ENCODE results near the gene GANAB. TPM values are rescaled to one million over a fixed set of nuclear protein-coding genes. Genes with fewer than 3 reads are reported as not detected.

GANAB gene
- total and polyA plus RNA-seq, 2 of the 4 experiments (the other 2 are of a cell fraction): 209 to 344 TPM

GRCh38 chr11:62593434-62594044 lies 52.9 kb downstream of the GANAB start:
- TF ChIP-seq MXI1 (IDR thresholded peaks at IDR 0.05; ENCODE audit: borderline replicate concordance, low read depth, low read length) (peak; percentile 52; the same call in 1 of the 2 replicates), RAD21 (IDR thresholded peaks at IDR 0.05; ENCODE audit: low read length) (peak; percentile 44), SMC3 (IDR thresholded peaks at IDR 0.05; ENCODE audit: low read depth, low read length) (peak; percentile 43), POLR2A (IDR thresholded peaks at IDR 0.05; ENCODE audit: low read depth, low read length) (no peak), BHLHE40 (IDR thresholded peaks at IDR 0.05; ENCODE audit: low read depth, low read length) (no peak), MAFK (IDR thresholded peaks at IDR 0.05; ENCODE audit: low read depth, low read length) (no peak), CTCF (conservative IDR thresholded peaks at IDR 0.05; ENCODE audit: low read depth, low read length) (peak; percentile 59), ELK1 (IDR thresholded peaks at IDR 0.05; ENCODE audit: borderline replicate concordance, low read depth, low read length) (no peak)
- CTCF ChIA-PET: interaction anchor here (0.6 kb wide), 2 partner anchors 86 to 263 kb away, joined by 3 read pairs; no protein-coding TSS in a partner anchor

More at GRCh38 chr11:62593434-62594044, 52.9 kb downstream of the GANAB start:
- ATAC-seq (ENCODE audit: low read depth) (no peak; the same call in 1 of the 2 replicates), DNase-seq (peak; percentile 70)
- no peak overlapping the region for H3K18ac ChIP-seq (ENCODE audit: low read depth, low read length)
- no peak overlapping the region for H3K27ac ChIP-seq (ENCODE audit: insufficient read depth, low read length)
- in situ Hi-C loops (cut with MboI; ENCODE audit: low sequenced_read_pairs): no loop called here
- 83% methylated on average over 2 of the region's 13 CpGs; no CpG with 5 or more reads in 1 of the 2 experiments for WGBS, 2 experiments (ENCODE audit: extremely low coverage in 2 of 2, insufficient read length in 1 of 2)
- H3K27me3 ChIP-seq (ENCODE audit: control insufficient read depth, insufficient read depth, low read length): no peaks in the 10 kb centered on the region
- H4K8ac ChIP-seq (ENCODE audit: low read depth in 2 of 2, low read length in 2 of 2): no peak overlapping the region
- H2BK5ac ChIP-seq (ENCODE audit: low read depth, low read length, poor library complexity, severe bottlenecking): no peak overlapping the region
- BruUV-seq (replicated peaks): no TSS peak
- H3K23ac ChIP-seq (ENCODE audit: low read depth, low read length): no peak overlapping the region
- H4K91ac ChIP-seq (ENCODE audit: insufficient read depth, low read depth, low read length): no peak overlapping the region
- no peak overlapping the region for H3K9ac ChIP-seq (ENCODE audit: low read depth, low read length)
- peaks cover 7% of the 10 kb centered on the region; the same call in 1 of the 2 replicates for H4K20me1 ChIP-seq (ENCODE audit: insufficient read depth, low read length)
- intact Hi-C loops (cut with micrococcal nuclease): loop anchor here (10.0 kb wide), 1 partner anchor 101 kb away; no protein-coding TSS in a partner anchor
- POLR2A ChIA-PET (ENCODE audit: unreplicated experiment): interaction anchor here (0.5 kb wide), 1 partner anchor 29 kb away, joined by 5 read pairs; no protein-coding TSS in a partner anchor
- H3K4me3 ChIP-seq (ENCODE audit: insufficient read depth, low read depth, low read length): no peak overlapping the region
- dilution Hi-C loops (cut with HindIII; ENCODE audit: low sequenced_read_pairs, unreplicated experiment): no loop called here
- no peak overlapping the region for H2AK9ac ChIP-seq (replicated peaks; ENCODE audit: low read depth, low read length, poor library complexity)
- H2BK120ac ChIP-seq (ENCODE audit: low read depth, low read length): no peak overlapping the region
- H3K56ac ChIP-seq (ENCODE audit: extremely low read depth, insufficient read depth, low read length): no peak overlapping the region
- no peak overlapping the region for H2AFZ ChIP-seq (replicated peaks; ENCODE audit: low read length, poor library complexity)
- H2BK15ac ChIP-seq (ENCODE audit: low read depth, low read length): no peak overlapping the region
- no peak overlapping the region for H3K14ac ChIP-seq (replicated peaks; ENCODE audit: low read depth, low read length)
- H3K9me1 ChIP-seq (ENCODE audit: insufficient read depth, low read length): 0 out of 2 replicates have a peak, but pooled peaks cover 4% of the 10 kb centered on the region
- H2BK20ac ChIP-seq (ENCODE audit: low read depth, low read length): no peak overlapping the region
- H3K4ac ChIP-seq (ENCODE audit: low read depth, low read length): no peak overlapping the region
- peaks cover 51% of the 10 kb centered on the region for H3K36me3 ChIP-seq (ENCODE audit: control insufficient read depth, insufficient read depth, low read length)
- H2AK5ac ChIP-seq (ENCODE audit: low read depth, low read length): 0 out of 2 replicates have a peak overlapping the region, but pooled peaks have one; percentile 2
- no peak overlapping the region for H4K5ac ChIP-seq (ENCODE audit: low read depth, low read length)
- peaks cover 6% of the 10 kb centered on the region for H3K4me1 ChIP-seq (ENCODE audit: control insufficient read depth, insufficient read depth, low read length)
- H3K9me3 ChIP-seq (ENCODE audit: control insufficient read depth, insufficient read depth, low read length): no peaks in the 10 kb centered on the region
- H3K79me1 ChIP-seq (ENCODE audit: low read depth in 1 of 2, low read length in 2 of 2): peaks cover 24 to 51% of the 10 kb centered on the region in 2 experiments
- H3K4me2 ChIP-seq (ENCODE audit: low read depth, low read length): no peak overlapping the region
